Adipocyte (in vitro differentiated cells): ENCODE data around the gene MAP4K3.

Experiments
- DNase-seq: peaks from one replicate; pipeline ENCODE4 v3.0.0-alpha.2; 2015; ENCODE audit warnings: low read depth
- H3K27me3 ChIP-seq: replicated peaks from 2 replicates; pipeline ENCODE4 v1.7.0; 2013; ENCODE audit warnings: mild to moderate bottlenecking, low read length, moderate library complexity; ENCODE audit not compliant: control insufficient read depth, insufficient read depth
- H3K36me3 ChIP-seq: 2 replicates; pipeline ENCODE4 v1.7.0; 2013; ENCODE audit warnings: low read length, mild to moderate bottlenecking, moderate library complexity; ENCODE audit not compliant: control insufficient read depth, insufficient read depth, severe bottlenecking
- H3K4me1 ChIP-seq: 2 replicates; pipeline ENCODE4 v1.7.0; 2013; ENCODE audit warnings: mild to moderate bottlenecking, low read length, moderate library complexity; ENCODE audit not compliant: control insufficient read depth, insufficient read depth
- H3K4me3 ChIP-seq: 2 replicates; pipeline ENCODE4 v1.7.0; 2013; ENCODE audit warnings: mild to moderate bottlenecking, low read length, moderate library complexity
- H3K9ac ChIP-seq: 2 replicates; pipeline ENCODE4 v1.7.0; 2013; ENCODE audit warnings: mild to moderate bottlenecking, low read length, moderate library complexity
- H3K9me3 ChIP-seq: 2 replicates; pipeline ENCODE4 v1.7.0; 2013; ENCODE audit warnings: mild to moderate bottlenecking, low read length, moderate library complexity; ENCODE audit not compliant: control insufficient read depth

Gene MAP4K3

GRCh38 chr2:39421354-39421753 lies 15.7 kb downstream of the MAP4K3 start:
- Histone ChIP-seq H3K9ac (no peak overlapping the region), H3K36me3 (no peaks in the 10 kb centered on the region), H3K9me3 (no peaks in the 10 kb centered on the region), H3K4me1 (peaks cover 42% of the 10 kb centered on the region), H3K4me3 (no peak overlapping the region), H3K27me3 (no peaks in the 10 kb centered on the region)
- no peak for DNase-seq

- Histone ChIP-seq H3K4me1 (peaks cover 54% of the 10 kb centered on the region), H3K4me3 (peak overlapping the region; percentile 23), H3K9ac (no peak overlapping the region), H3K27me3 (no peaks in the 10 kb centered on the region), H3K9me3 (no peaks in the 10 kb centered on the region), H3K36me3 (no peaks in the 10 kb centered on the region)
- peak; percentile 62 for DNase-seq
Observed at GRCh38 chr2:39419282-39420223, 17.5 kb downstream of the MAP4K3 start.

GRCh38 chr2:39418491-39418890 lies 18.6 kb downstream of the MAP4K3 start:
- Histone ChIP-seq H3K36me3 (no peaks in the 10 kb centered on the region), H3K4me1 (peaks cover 56% of the 10 kb centered on the region), H3K27me3 (no peaks in the 10 kb centered on the region), H3K9me3 (no peaks in the 10 kb centered on the region), H3K9ac (no peak overlapping the region), H3K4me3 (peak overlapping the region; percentile 22)
- no peak for DNase-seq

GRCh38 chr2:39416140-39416539 lies 20.9 kb downstream of the MAP4K3 start:
- Histone ChIP-seq H3K36me3 (no peaks in the 10 kb centered on the region), H3K27me3 (no peaks in the 10 kb centered on the region), H3K9ac (peak overlapping the region; percentile 18), H3K4me1 (peaks cover 65% of the 10 kb centered on the region), H3K9me3 (no peaks in the 10 kb centered on the region), H3K4me3 (no peak overlapping the region)
- DNase-seq = peak; percentile 58

- DNase-seq = no peak
- no peaks in the 10 kb centered on the region for H3K9me3 ChIP-seq
- H3K4me3 ChIP-seq = peak overlapping the region; percentile 6
- H3K4me1 ChIP-seq = peaks cover 75% of the 10 kb centered on the region
- H3K9ac ChIP-seq = peak overlapping the region; percentile 30
- no peaks in the 10 kb centered on the region for H3K36me3 ChIP-seq
- H3K27me3 ChIP-seq = no peaks in the 10 kb centered on the region
Observed at GRCh38 chr2:39413063-39413737, 23.9 kb downstream of the MAP4K3 start.

GRCh38 chr2:39411181-39411944 lies 25.7 kb downstream of the MAP4K3 start:
- Histone ChIP-seq H3K4me1 (peaks cover 86% of the 10 kb centered on the region), H3K9ac (peak overlapping the region; percentile 8), H3K9me3 (no peaks in the 10 kb centered on the region), H3K36me3 (no peaks in the 10 kb centered on the region), H3K27me3 (no peaks in the 10 kb centered on the region), H3K4me3 (peak overlapping the region; percentile 36)
- DNase-seq = peak; percentile 70

GRCh38 chr2:39409697-39410389 lies 27.2 kb downstream of the MAP4K3 start:
- Histone ChIP-seq H3K27me3 (no peaks in the 10 kb centered on the region), H3K4me3 (no peak overlapping the region), H3K36me3 (no peaks in the 10 kb centered on the region), H3K9ac (no peak overlapping the region), H3K4me1 (peaks cover 85% of the 10 kb centered on the region), H3K9me3 (no peaks in the 10 kb centered on the region)
- DNase-seq = no peak

GRCh38 chr2:39408351-39409136 lies 28.5 kb downstream of the MAP4K3 start:
- H3K9ac ChIP-seq = no peak overlapping the region

GRCh38 chr2:39407516-39408296 lies 29.4 kb downstream of the MAP4K3 start:
- Histone ChIP-seq H3K36me3 (no peaks in the 10 kb centered on the region), H3K27me3 (no peaks in the 10 kb centered on the region), H3K4me3 (no peak overlapping the region), H3K9me3 (no peaks in the 10 kb centered on the region), H3K4me1 (peaks cover 73% of the 10 kb centered on the region), H3K9ac (no peak overlapping the region)
- no peak for DNase-seq

More at GRCh38 chr2:39408351-39409136, 28.5 kb downstream of the MAP4K3 start:
- H3K4me1 ChIP-seq = peaks cover 81% of the 10 kb centered on the region
- no peak overlapping the region for H3K4me3 ChIP-seq
- H3K36me3 ChIP-seq = no peaks in the 10 kb centered on the region
- no peaks in the 10 kb centered on the region for H3K9me3 ChIP-seq
- DNase-seq = peak; percentile 66
- H3K27me3 ChIP-seq = no peaks in the 10 kb centered on the region
